Stimulated activated memory B cell treated with anti-CD40 and anti-IgM and Interleukin-4, amounts not matched to agents 10 μg/mL and 1 μg/mL and 100 μg/mL, for 72 hours (primary cell): ENCODE measurements around the gene IL2.

ENCODE experiments used
- ATAC-seq: fragments of 150-1000 bp; cut with Tn5 transposase; 2 replicates; pipeline ENCODE4 v1.10.0; 2021
- H3K27ac Mint-ChIP-seq: one replicate; pipeline ENCODE4 v1.8.0; 2022; ENCODE audit warnings: mild to moderate bottlenecking, mixed read lengths
- H3K27me3 Mint-ChIP-seq: one replicate; pipeline ENCODE4 v1.8.0; 2022; ENCODE audit warnings: mixed read lengths
- H3K36me3 Mint-ChIP-seq: one replicate; pipeline ENCODE4 v1.8.0; 2022; ENCODE audit warnings: mixed read lengths
- H3K4me1 Mint-ChIP-seq: one replicate; pipeline ENCODE4 v1.8.0; 2022; ENCODE audit warnings: mixed read lengths
- H3K4me3 Mint-ChIP-seq: one replicate; pipeline ENCODE4 v1.8.0; 2022; ENCODE audit warnings: mild to moderate bottlenecking, moderate library complexity, mixed read lengths
- H3K9me3 Mint-ChIP-seq: one replicate; pipeline ENCODE4 v1.8.0; 2022; ENCODE audit warnings: mixed read lengths

The IL2 gene

GRCh38 chr4:122456231-122457116 lies at the start of gene IL2:
Gene IL2 (minus strand): TSS chr4:122456725. CDS start chr4:122456440, 285 bp downstream.
- Mint-ChIP-seq H3K27me3 (no peaks in the 10 kb centered on the region), H3K36me3 (no peaks in the 10 kb centered on the region), H3K4me1 (peaks cover 23% of the 10 kb centered on the region), H3K27ac (no peak within 1 kb of the TSS), H3K4me3 (no peak within 1 kb of the TSS), H3K9me3 (no peaks in the 10 kb centered on the region)
- ATAC-seq: no peak

- no peaks in the 10 kb centered on the region for H3K9me3 Mint-ChIP-seq
- no peaks in the 10 kb centered on the region for H3K4me1 Mint-ChIP-seq
- no peak overlapping the region for H3K4me3 Mint-ChIP-seq
- H3K27me3 Mint-ChIP-seq: no peaks in the 10 kb centered on the region
- no peak for ATAC-seq
- no peak overlapping the region for H3K27ac Mint-ChIP-seq
- H3K36me3 Mint-ChIP-seq: no peaks in the 10 kb centered on the region
Measured at GRCh38 chr4:122503214-122503613, 46.7 kb upstream of the IL2 start.

GRCh38 chr4:122500852-122501501 lies 44.5 kb upstream of the IL2 start:
- no peaks in the 10 kb centered on the region for H3K27me3 Mint-ChIP-seq
- H3K4me1 Mint-ChIP-seq: no peaks in the 10 kb centered on the region
- no peak overlapping the region for H3K27ac Mint-ChIP-seq
- ATAC-seq: peak; percentile 45
- H3K36me3 Mint-ChIP-seq: no peaks in the 10 kb centered on the region
- peaks cover 2% of the 10 kb centered on the region for H3K9me3 Mint-ChIP-seq
- no peak overlapping the region for H3K4me3 Mint-ChIP-seq

- no peak overlapping the region for H3K4me3 Mint-ChIP-seq
- ATAC-seq: no peak
- peaks cover 4% of the 10 kb centered on the region for H3K36me3 Mint-ChIP-seq
- peaks cover 17% of the 10 kb centered on the region for H3K9me3 Mint-ChIP-seq
- peaks cover 11% of the 10 kb centered on the region for H3K27me3 Mint-ChIP-seq
- no peak overlapping the region for H3K27ac Mint-ChIP-seq
- no peaks in the 10 kb centered on the region for H3K4me1 Mint-ChIP-seq
Measured at GRCh38 chr4:122489061-122489460, 32.5 kb upstream of the IL2 start.

GRCh38 chr4:122483481-122483880 lies 27.0 kb upstream of the IL2 start:
- no peaks in the 10 kb centered on the region for H3K4me1 Mint-ChIP-seq
- H3K27me3 Mint-ChIP-seq: peaks cover 39% of the 10 kb centered on the region
- no peak for ATAC-seq
- peaks cover 10% of the 10 kb centered on the region for H3K9me3 Mint-ChIP-seq
- H3K36me3 Mint-ChIP-seq: peaks cover 4% of the 10 kb centered on the region
- H3K4me3 Mint-ChIP-seq: no peak overlapping the region
- no peak overlapping the region for H3K27ac Mint-ChIP-seq

DNA sequence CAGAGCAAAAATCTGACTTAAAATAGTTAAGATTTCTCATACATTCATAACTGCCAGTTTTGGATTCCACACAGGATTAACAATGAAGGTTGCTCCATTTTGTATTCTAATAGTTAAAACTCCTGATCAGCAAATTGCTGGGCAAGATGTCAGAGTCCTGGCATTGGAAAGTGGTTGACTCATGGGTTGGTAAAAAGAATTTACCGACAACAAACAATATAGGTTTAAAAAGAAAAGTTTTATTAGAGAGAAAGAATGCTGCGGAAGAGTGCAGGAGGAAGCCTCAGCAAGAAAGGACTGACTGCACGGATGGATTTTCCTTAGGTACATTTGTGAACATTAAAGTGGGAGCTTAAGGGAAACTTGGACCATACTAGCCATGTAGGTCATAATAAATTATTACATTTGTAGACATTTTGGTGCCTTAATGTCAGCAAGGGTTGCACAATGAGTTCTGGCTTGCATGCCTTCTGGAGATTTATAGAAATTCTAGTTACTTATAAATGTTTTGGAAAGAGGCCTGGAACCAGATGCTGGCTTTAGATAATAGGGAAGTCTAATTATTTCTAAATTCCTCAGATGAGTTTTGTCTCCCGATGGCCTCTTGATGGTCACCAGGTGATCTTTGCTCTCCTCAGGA lies 25.4 kb upstream of the IL2 start:
- no peak for ATAC-seq
- H3K9me3 Mint-ChIP-seq: peaks cover 2% of the 10 kb centered on the region
- H3K4me1 Mint-ChIP-seq: no peaks in the 10 kb centered on the region
- no peak overlapping the region for H3K27ac Mint-ChIP-seq
- H3K27me3 Mint-ChIP-seq: peaks cover 32% of the 10 kb centered on the region
- H3K36me3 Mint-ChIP-seq: peaks cover 3% of the 10 kb centered on the region
- no peak overlapping the region for H3K4me3 Mint-ChIP-seq

- Mint-ChIP-seq H3K27me3 (peaks cover 28% of the 10 kb centered on the region), H3K4me1 (no peaks in the 10 kb centered on the region), H3K4me3 (no peak overlapping the region), H3K36me3 (no peaks in the 10 kb centered on the region), H3K9me3 (peaks cover under 1% of the 10 kb centered on the region), H3K27ac (no peak overlapping the region)
- no peak for ATAC-seq
Measured at GRCh38 chr4:122480655-122481487, 24.3 kb upstream of the IL2 start.

DNA sequence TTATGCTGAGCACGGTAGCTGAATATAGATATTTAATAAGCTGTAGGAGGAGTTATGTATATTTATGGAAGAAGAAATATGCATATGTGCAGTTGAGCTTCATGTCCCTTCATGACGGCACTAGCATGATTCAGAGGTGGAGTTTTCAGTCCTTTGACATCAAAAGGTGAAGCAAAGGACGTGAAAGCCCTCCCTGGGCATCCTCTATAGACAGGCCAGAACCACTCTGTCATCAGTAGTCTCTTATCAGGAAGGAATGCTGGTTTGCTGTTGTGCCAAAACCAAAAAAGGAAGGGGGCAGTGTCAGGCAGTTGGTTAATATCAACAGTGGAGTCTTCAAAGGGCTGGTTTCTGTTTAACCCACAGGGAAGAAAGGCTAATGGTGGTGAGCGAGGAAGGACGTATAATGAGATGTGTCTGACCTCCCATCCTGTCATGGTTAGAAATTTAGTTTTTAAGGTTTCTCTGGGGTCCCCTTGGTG lies 23.5 kb upstream of the IL2 start:
- no peak for ATAC-seq
- Mint-ChIP-seq H3K36me3 (no peaks in the 10 kb centered on the region), H3K4me3 (no peak overlapping the region), H3K9me3 (peaks cover 3% of the 10 kb centered on the region), H3K4me1 (no peaks in the 10 kb centered on the region), H3K27ac (no peak overlapping the region), H3K27me3 (peaks cover 28% of the 10 kb centered on the region)

DNA sequence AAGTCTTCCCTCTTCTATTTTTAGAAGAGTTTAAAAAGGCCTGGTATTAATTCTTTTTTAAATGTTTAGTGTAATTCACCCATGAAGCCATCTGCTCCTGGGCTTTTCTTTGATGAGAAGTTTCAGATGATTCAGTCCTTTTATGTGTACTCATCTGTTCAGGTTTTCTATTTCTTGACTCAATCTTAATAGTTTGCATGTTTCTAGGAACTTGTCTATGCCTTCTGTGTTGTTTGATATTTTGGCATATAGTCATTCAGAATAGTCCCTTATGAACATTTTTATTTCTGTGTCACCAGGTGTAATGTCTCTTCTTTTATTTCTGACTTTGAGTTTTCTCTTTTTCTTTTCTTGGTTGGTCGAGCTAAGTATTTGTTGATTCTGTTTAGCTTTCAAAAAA lies 20.2 kb upstream of the IL2 start:
- ATAC-seq: no peak
- Mint-ChIP-seq H3K9me3 (peaks cover 3% of the 10 kb centered on the region), H3K4me3 (no peak overlapping the region), H3K36me3 (no peaks in the 10 kb centered on the region), H3K27ac (no peak overlapping the region), H3K27me3 (peaks cover 19% of the 10 kb centered on the region), H3K4me1 (no peaks in the 10 kb centered on the region)

DNA sequence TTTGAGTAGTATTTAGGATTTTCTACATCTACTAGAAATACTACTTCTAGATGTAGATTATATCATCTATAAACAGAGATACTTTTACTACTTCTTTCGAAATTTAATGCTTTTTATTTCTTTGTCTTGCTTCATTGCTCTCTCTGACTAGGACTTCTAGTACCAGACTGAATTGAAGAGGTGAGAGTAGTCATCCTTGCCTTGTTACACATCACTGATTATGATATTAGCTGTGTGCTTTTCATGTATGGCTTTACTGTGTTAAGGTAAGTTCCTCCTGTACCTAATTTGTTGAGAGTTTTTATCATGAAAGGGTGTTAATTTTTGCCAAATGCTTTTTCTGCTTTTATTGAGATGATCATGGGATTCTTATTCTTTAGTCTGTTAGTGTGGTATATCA lies 19.6 kb upstream of the IL2 start:
- no peaks in the 10 kb centered on the region for H3K36me3 Mint-ChIP-seq
- no peak overlapping the region for H3K4me3 Mint-ChIP-seq
- no peak overlapping the region for H3K27ac Mint-ChIP-seq
- H3K4me1 Mint-ChIP-seq: no peaks in the 10 kb centered on the region
- no peak for ATAC-seq
- H3K9me3 Mint-ChIP-seq: peaks cover 3% of the 10 kb centered on the region
- peaks cover 19% of the 10 kb centered on the region for H3K27me3 Mint-ChIP-seq

GRCh38 chr4:122475233-122475632 lies 18.7 kb upstream of the IL2 start:
- Mint-ChIP-seq H3K27ac (no peak overlapping the region), H3K9me3 (peaks cover 3% of the 10 kb centered on the region), H3K27me3 (peaks cover 14% of the 10 kb centered on the region), H3K4me3 (no peak overlapping the region), H3K4me1 (no peaks in the 10 kb centered on the region), H3K36me3 (no peaks in the 10 kb centered on the region)
- no peak for ATAC-seq

DNA sequence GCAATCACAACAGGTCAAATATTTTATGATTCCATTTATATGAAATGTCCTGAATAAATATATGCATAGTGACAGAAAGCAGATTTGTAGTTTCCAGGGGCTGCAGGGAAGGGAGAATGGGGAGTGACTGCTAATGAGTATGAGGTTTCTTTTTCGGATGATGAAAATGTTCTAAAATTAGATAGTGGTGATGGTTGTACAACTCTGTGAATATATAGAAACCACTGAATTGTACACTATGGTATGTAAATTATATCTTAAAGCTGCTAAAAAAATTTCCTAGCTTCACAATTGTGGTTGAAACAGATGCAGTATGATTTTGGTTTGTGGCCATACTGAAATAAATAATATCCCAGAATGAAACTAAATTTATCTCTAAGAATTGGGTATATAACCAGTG lies 12.9 kb upstream of the IL2 start:
- Mint-ChIP-seq H3K27me3 (peaks cover 8% of the 10 kb centered on the region), H3K27ac (no peak overlapping the region), H3K4me3 (no peak overlapping the region), H3K4me1 (no peaks in the 10 kb centered on the region), H3K36me3 (no peaks in the 10 kb centered on the region), H3K9me3 (peaks cover 3% of the 10 kb centered on the region)
- no peak for ATAC-seq

DNA sequence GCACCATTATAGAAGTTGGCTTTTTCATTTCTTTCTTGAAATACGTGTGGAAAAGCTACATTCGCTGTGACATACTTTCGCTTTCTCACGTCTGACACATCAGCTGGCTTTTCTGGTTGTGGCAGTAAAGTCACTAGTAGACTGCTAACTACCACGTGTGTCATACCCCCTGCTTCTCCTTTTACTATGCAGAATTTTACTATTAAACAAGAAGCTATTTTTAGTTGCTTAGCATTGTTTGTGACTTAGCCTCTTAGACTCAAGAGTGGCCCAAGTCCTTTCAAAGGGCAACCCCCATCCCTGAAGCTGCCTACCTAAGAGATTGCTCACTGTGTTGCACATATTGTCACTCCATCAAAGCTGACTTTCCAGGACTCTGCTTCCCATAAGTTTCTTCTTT lies 2.1 kb upstream of the IL2 start:
- Mint-ChIP-seq H3K27me3 (no peaks in the 10 kb centered on the region), H3K27ac (peak overlapping the region; percentile 70), H3K4me1 (peaks cover 18% of the 10 kb centered on the region), H3K36me3 (no peaks in the 10 kb centered on the region), H3K9me3 (no peaks in the 10 kb centered on the region), H3K4me3 (peak overlapping the region; percentile 57)
- ATAC-seq: peak; percentile 81

- Mint-ChIP-seq H3K4me1 (peaks cover 14% of the 10 kb centered on the region), H3K27me3 (peaks cover 24% of the 10 kb centered on the region), H3K27ac (no peak overlapping the region), H3K36me3 (no peaks in the 10 kb centered on the region), H3K4me3 (no peak overlapping the region), H3K9me3 (no peaks in the 10 kb centered on the region)
- ATAC-seq: no peak
Measured at GRCh38 chr4:122453384-122453995, 3.0 kb downstream of the IL2 start.
